ENCODE measurements around the gene CELF2.

- TF ChIP-seq CTCF (IDR thresholded peaks at IDR 0.05; ENCODE audit: low read depth, low read length, poor library complexity, severe bottlenecking), result no peak
- no peak for TF ChIP-seq EZH2phosphoT487 (IDR thresholded peaks at IDR 0.05; ENCODE audit: borderline replicate concordance, low read length)
Observed at GRCh38 chr10:10991144-10991543, 26.5 kb upstream of the CELF2 start.

Measured in DOHH2 (cell line).